ENCODE data around the gene COL4A1.

COL4A1 gene

GRCh38 chr13:110185696-110186095 is 121.3 kb downstream of the COL4A1 start:
- H3K4me1 ChIP-seq (ENCODE audit: control insufficient read depth in 2 of 2, insufficient read depth in 1 of 2, low read depth in 1 of 2, low read length in 2 of 2), result peaks cover 0 to 1% of the 10 kb centered on the region in 2 donors
- H2AK5ac ChIP-seq (ENCODE audit: low read depth, low read length), result no peak overlapping the region
- H3K9ac ChIP-seq (ENCODE audit: low read depth, low read length, poor library complexity), result no peak overlapping the region
- no peak overlapping the region for H2AFZ ChIP-seq (ENCODE audit: low read length)
- no peak overlapping the region for H4K8ac ChIP-seq (ENCODE audit: low read depth, low read length)
- H2BK120ac ChIP-seq (ENCODE audit: low read depth, low read length), result no peak overlapping the region
- no peak for DNase-seq (ENCODE audit: low spot score)
- no peak overlapping the region for H2BK5ac ChIP-seq (ENCODE audit: low read length)
- H4K91ac ChIP-seq (ENCODE audit: low read depth, low read length, poor library complexity), result no peak overlapping the region
- H2BK12ac ChIP-seq (ENCODE audit: low read length), result no peak overlapping the region
- no peak overlapping the region for H2BK15ac ChIP-seq (ENCODE audit: low read length)
- peaks cover 24 to 91% of the 10 kb centered on the region in 2 donors for H3K36me3 ChIP-seq (replicated peaks in 1 of 2; ENCODE audit: control insufficient read depth in 2 of 2, insufficient read depth in 2 of 2, low read length in 2 of 2)
- H3K4ac ChIP-seq (ENCODE audit: low read length), result no peak overlapping the region
- no peaks in the 10 kb centered on the region for H3K9me3 ChIP-seq (replicated peaks in 1 of 2; ENCODE audit: control insufficient read depth in 2 of 2, insufficient read depth in 1 of 2, low read depth in 1 of 2, low read length in 2 of 2)
- no peak overlapping the region for H3K4me2 ChIP-seq (ENCODE audit: insufficient read depth, low read length, poor library complexity, severe bottlenecking)
- no peaks in the 10 kb centered on the region for H3K27me3 ChIP-seq (ENCODE audit: control insufficient read depth in 3 of 3, insufficient read depth in 3 of 3, low read depth in 1 of 3, low read length in 3 of 3)
- H3K23ac ChIP-seq (ENCODE audit: low read depth, low read length, poor library complexity), result no peak overlapping the region
- H3K4me3 ChIP-seq (ENCODE audit: low read length in 2 of 2), result no peak overlapping the region
- no CpG with 5 or more reads among the region's 16 CpGs for WGBS, 2 donors (ENCODE audit: extremely low coverage in 2 of 2, insufficient read length in 2 of 2, insufficient replicate concordance in 1 of 2)
- no peak overlapping the region for H3K27ac ChIP-seq (replicated peaks; ENCODE audit: low read length)
- peaks cover 2% of the 10 kb centered on the region for H3K79me1 ChIP-seq (ENCODE audit: low read depth, low read length)
- no peak overlapping the region for H3K18ac ChIP-seq (ENCODE audit: low read length)
- H3K14ac ChIP-seq (ENCODE audit: low read length), result peak overlapping the region; percentile 50

DNA sequence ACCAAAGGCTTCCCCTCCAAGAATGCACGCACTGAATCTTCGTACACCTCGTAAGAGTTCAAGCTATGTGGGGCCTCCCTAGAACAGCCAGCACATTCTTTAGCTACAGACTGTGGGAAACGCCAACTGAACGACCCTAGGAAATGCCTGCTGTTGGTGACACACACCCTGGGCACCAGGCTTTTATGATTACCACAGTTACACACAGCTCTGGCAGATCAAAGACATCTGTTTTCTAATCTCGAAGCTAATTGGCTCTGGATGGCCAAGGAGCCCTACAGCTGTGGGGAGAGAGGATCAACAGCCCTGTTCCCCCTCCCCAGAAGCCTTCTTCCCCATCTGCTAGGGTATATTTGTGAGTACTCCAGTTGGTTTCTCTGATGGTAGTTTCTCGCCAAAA is 123.0 kb downstream of the COL4A1 start:
- Histone ChIP-seq H3K79me1 (ENCODE audit: low read depth, low read length) (peaks cover 2% of the 10 kb centered on the region), H3K23ac (ENCODE audit: low read depth, low read length, poor library complexity) (no peak overlapping the region), H3K4ac (ENCODE audit: low read length) (no peak overlapping the region), H2AK5ac (ENCODE audit: low read depth, low read length) (no peak overlapping the region), H2BK120ac (ENCODE audit: low read depth, low read length) (no peak overlapping the region), H3K9ac (ENCODE audit: low read depth, low read length, poor library complexity) (no peak overlapping the region), H2BK5ac (ENCODE audit: low read length) (no peak overlapping the region), H2BK15ac (ENCODE audit: low read length) (no peak overlapping the region), H3K4me3 (ENCODE audit: low read length in 2 of 2) (no peak overlapping the region), H3K36me3 (replicated peaks in 1 of 2; ENCODE audit: control insufficient read depth in 2 of 2, insufficient read depth in 2 of 2, low read length in 2 of 2) (peaks cover 24 to 96% of the 10 kb centered on the region in 2 donors), H3K27ac (replicated peaks; ENCODE audit: low read length) (no peak overlapping the region), H3K14ac (ENCODE audit: low read length) (no peak overlapping the region), H3K4me2 (ENCODE audit: insufficient read depth, low read length, poor library complexity, severe bottlenecking) (no peak overlapping the region), H3K27me3 (ENCODE audit: control insufficient read depth in 3 of 3, insufficient read depth in 3 of 3, low read depth in 1 of 3, low read length in 3 of 3) (no peaks in the 10 kb centered on the region), H2AFZ (ENCODE audit: low read length) (no peak overlapping the region), H4K8ac (ENCODE audit: low read depth, low read length) (no peak overlapping the region), H3K9me3 (replicated peaks in 1 of 2; ENCODE audit: control insufficient read depth in 2 of 2, insufficient read depth in 1 of 2, low read depth in 1 of 2, low read length in 2 of 2) (no peaks in the 10 kb centered on the region), H3K4me1 (ENCODE audit: control insufficient read depth in 2 of 2, insufficient read depth in 1 of 2, low read depth in 1 of 2, low read length in 2 of 2) (peaks cover 0 to 6% of the 10 kb centered on the region in 2 donors), H3K18ac (ENCODE audit: low read length) (no peak overlapping the region), H4K91ac (ENCODE audit: low read depth, low read length, poor library complexity) (no peak overlapping the region), H2BK12ac (ENCODE audit: low read length) (no peak overlapping the region)
- DNase-seq (ENCODE audit: low spot score), result no peak
- no CpG with 5 or more reads among the region's 7 CpGs for WGBS, 2 donors (ENCODE audit: extremely low coverage in 2 of 2, insufficient read length in 2 of 2, insufficient replicate concordance in 1 of 2)

DNA sequence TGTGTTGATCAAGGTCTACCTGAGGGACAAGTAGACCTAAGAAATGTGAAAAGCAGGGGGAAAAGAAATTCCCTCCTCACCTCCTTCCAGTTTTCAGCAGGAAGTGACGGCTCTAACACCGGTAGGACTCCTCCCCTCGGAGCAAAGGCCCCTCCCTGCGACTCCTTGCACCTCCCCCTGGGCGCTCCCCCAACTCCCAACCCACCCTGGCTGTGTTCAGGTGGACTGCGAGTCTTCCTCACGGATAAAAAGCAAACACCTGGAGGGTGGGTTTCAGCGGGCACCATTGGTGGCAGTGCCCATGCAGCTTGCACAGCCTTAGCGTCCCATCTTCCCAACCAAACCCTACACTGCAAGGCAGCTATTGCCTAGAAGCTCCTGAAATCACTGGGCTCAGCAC is 124.5 kb downstream of the COL4A1 start:
- H4K91ac ChIP-seq (ENCODE audit: low read depth, low read length, poor library complexity), result no peak overlapping the region
- no peak for DNase-seq (ENCODE audit: low spot score)
- H3K79me1 ChIP-seq (ENCODE audit: low read depth, low read length), result peaks cover 2% of the 10 kb centered on the region
- H2AFZ ChIP-seq (ENCODE audit: low read length), result no peak overlapping the region
- H3K36me3 ChIP-seq (replicated peaks in 1 of 2; ENCODE audit: control insufficient read depth in 2 of 2, insufficient read depth in 2 of 2, low read length in 2 of 2), result peaks cover 23 to 96% of the 10 kb centered on the region in 2 donors
- H2BK12ac ChIP-seq (ENCODE audit: low read length), result no peak overlapping the region
- no peak overlapping the region for H2BK15ac ChIP-seq (ENCODE audit: low read length)
- H3K4ac ChIP-seq (ENCODE audit: low read length), result no peak overlapping the region
- H3K9ac ChIP-seq (ENCODE audit: low read depth, low read length, poor library complexity), result no peak overlapping the region
- WGBS, 2 donors (ENCODE audit: extremely low coverage in 2 of 2, insufficient read length in 2 of 2, insufficient replicate concordance in 1 of 2), result no CpG with 5 or more reads among the region's 9 CpGs
- H3K4me1 ChIP-seq (ENCODE audit: control insufficient read depth in 2 of 2, insufficient read depth in 1 of 2, low read depth in 1 of 2, low read length in 2 of 2), result peaks cover 0 to 6% of the 10 kb centered on the region in 2 donors
- no peak overlapping the region for H4K8ac ChIP-seq (ENCODE audit: low read depth, low read length)
- no peak overlapping the region for H3K27ac ChIP-seq (replicated peaks; ENCODE audit: low read length)
- no peaks in the 10 kb centered on the region for H3K27me3 ChIP-seq (ENCODE audit: control insufficient read depth in 3 of 3, insufficient read depth in 3 of 3, low read depth in 1 of 3, low read length in 3 of 3)
- H3K23ac ChIP-seq (ENCODE audit: low read depth, low read length, poor library complexity), result no peak overlapping the region
- H3K18ac ChIP-seq (ENCODE audit: low read length), result no peak overlapping the region
- no peak overlapping the region for H2AK5ac ChIP-seq (ENCODE audit: low read depth, low read length)
- H3K4me3 ChIP-seq (ENCODE audit: low read length in 2 of 2), result no peak overlapping the region
- no peak overlapping the region for H3K14ac ChIP-seq (ENCODE audit: low read length)
- H3K9me3 ChIP-seq (replicated peaks in 1 of 2; ENCODE audit: control insufficient read depth in 2 of 2, insufficient read depth in 1 of 2, low read depth in 1 of 2, low read length in 2 of 2), result no peaks in the 10 kb centered on the region
- no peak overlapping the region for H2BK120ac ChIP-seq (ENCODE audit: low read depth, low read length)
- H3K4me2 ChIP-seq (ENCODE audit: insufficient read depth, low read length, poor library complexity, severe bottlenecking), result no peak overlapping the region
- no peak overlapping the region for H2BK5ac ChIP-seq (ENCODE audit: low read length)

GRCh38 chr13:110182003-110182402 is 125.0 kb downstream of the COL4A1 start:
- H3K27ac ChIP-seq (replicated peaks; ENCODE audit: low read length), result no peak overlapping the region
- H3K27me3 ChIP-seq (ENCODE audit: control insufficient read depth in 3 of 3, insufficient read depth in 3 of 3, low read depth in 1 of 3, low read length in 3 of 3), result no peaks in the 10 kb centered on the region
- peaks cover 25 to 96% of the 10 kb centered on the region in 2 donors for H3K36me3 ChIP-seq (replicated peaks in 1 of 2; ENCODE audit: control insufficient read depth in 2 of 2, insufficient read depth in 2 of 2, low read length in 2 of 2)
- no peak overlapping the region for H2BK15ac ChIP-seq (ENCODE audit: low read length)
- H3K23ac ChIP-seq (ENCODE audit: low read depth, low read length, poor library complexity), result peak overlapping the region; percentile 81
- H3K14ac ChIP-seq (ENCODE audit: low read length), result no peak overlapping the region
- no CpG with 5 or more reads among the region's 11 CpGs for WGBS, 2 donors (ENCODE audit: extremely low coverage in 2 of 2, insufficient read length in 2 of 2, insufficient replicate concordance in 1 of 2)
- no peak overlapping the region for H4K91ac ChIP-seq (ENCODE audit: low read depth, low read length, poor library complexity)
- no peak for DNase-seq (ENCODE audit: low spot score)
- no peak overlapping the region for H3K18ac ChIP-seq (ENCODE audit: low read length)
- H3K9ac ChIP-seq (ENCODE audit: low read depth, low read length, poor library complexity), result no peak overlapping the region
- no peak overlapping the region for H3K4ac ChIP-seq (ENCODE audit: low read length)
- peak overlapping the region in 1 of 2 donors; percentile 50 for H3K4me3 ChIP-seq (ENCODE audit: low read length in 2 of 2)
- no peak overlapping the region for H2AK5ac ChIP-seq (ENCODE audit: low read depth, low read length)
- H4K8ac ChIP-seq (ENCODE audit: low read depth, low read length), result no peak overlapping the region
- no peak overlapping the region for H2BK5ac ChIP-seq (ENCODE audit: low read length)
- peaks cover 0 to 6% of the 10 kb centered on the region in 2 donors for H3K4me1 ChIP-seq (ENCODE audit: control insufficient read depth in 2 of 2, insufficient read depth in 1 of 2, low read depth in 1 of 2, low read length in 2 of 2)
- no peak overlapping the region for H2BK12ac ChIP-seq (ENCODE audit: low read length)
- H3K79me1 ChIP-seq (ENCODE audit: low read depth, low read length), result peaks cover 2% of the 10 kb centered on the region
- no peak overlapping the region for H3K4me2 ChIP-seq (ENCODE audit: insufficient read depth, low read length, poor library complexity, severe bottlenecking)
- H2BK120ac ChIP-seq (ENCODE audit: low read depth, low read length), result no peak overlapping the region
- H3K9me3 ChIP-seq (replicated peaks in 1 of 2; ENCODE audit: control insufficient read depth in 2 of 2, insufficient read depth in 1 of 2, low read depth in 1 of 2, low read length in 2 of 2), result no peaks in the 10 kb centered on the region
- H2AFZ ChIP-seq (ENCODE audit: low read length), result no peak overlapping the region

All from neuronal stem cell (in vitro differentiated cells).